8988T (cell line): ENCODE results near the gene CFAP44.
"Not testable (repeated sequence)": the region's sequence is repeated elsewhere in the genome, so short reads cannot be mapped to it uniquely, and the experiment has no call there.

Experiments used
- DNase-seq: peaks from one replicate; pipeline ENCODE4 v3.0.0; 2011

The CFAP44 gene

GRCh38 chr3:113441051-113441770 is at the start of gene CFAP44:
Gene CFAP44 (minus strand): TSS chr3:113441493. CDS start chr3:113433664, 7,829 bp downstream.
- DNase-seq, result no peak

- DNase-seq, result no peak
Measured at GRCh38 chr3:113485161-113485609, 43.9 kb upstream of the CFAP44 start.

- DNase-seq, result no peak
Measured at GRCh38 chr3:113468539-113468938, 27.2 kb upstream of the CFAP44 start.

GRCh38 chr3:113461488-113461887 is 20.2 kb upstream of the CFAP44 start:
- DNase-seq, result no peak

- not testable (repeated sequence) for DNase-seq
Measured at GRCh38 chr3:113458554-113458953, 17.3 kb upstream of the CFAP44 start.

- no peak for DNase-seq
Measured at GRCh38 chr3:113455446-113455845, 14.2 kb upstream of the CFAP44 start.

- DNase-seq, result no peak
Measured at GRCh38 chr3:113454630-113455029, 13.3 kb upstream of the CFAP44 start.

GRCh38 chr3:113454057-113454456 is 12.8 kb upstream of the CFAP44 start:
- DNase-seq, result no peak

GRCh38 chr3:113450911-113451310 is 9.6 kb upstream of the CFAP44 start:
- no peak for DNase-seq

GRCh38 chr3:113439606-113440005 is 1.7 kb downstream of the CFAP44 start:
- DNase-seq, result no peak

- no peak for DNase-seq
Measured at GRCh38 chr3:113438224-113438623, 3.1 kb downstream of the CFAP44 start.

GRCh38 chr3:113437411-113437810 is 3.9 kb downstream of the CFAP44 start:
- DNase-seq, result no peak

- no peak for DNase-seq
Measured at GRCh38 chr3:113436809-113437208, 4.5 kb downstream of the CFAP44 start.

GRCh38 chr3:113431811-113432210 is 9.5 kb downstream of the CFAP44 start:
- no peak for DNase-seq

GRCh38 chr3:113428581-113428980 is 12.7 kb downstream of the CFAP44 start:
- DNase-seq, result no peak

- no peak for DNase-seq
Measured at GRCh38 chr3:113423699-113424098, 17.6 kb downstream of the CFAP44 start.

- DNase-seq, result no peak
Measured at GRCh38 chr3:113421082-113421481, 20.2 kb downstream of the CFAP44 start.

GRCh38 chr3:113409676-113410075 is 31.6 kb downstream of the CFAP44 start:
- no peak for DNase-seq

- no peak for DNase-seq
Measured at GRCh38 chr3:113405180-113405579, 36.1 kb downstream of the CFAP44 start.

GRCh38 chr3:113404637-113405036 is 36.7 kb downstream of the CFAP44 start:
- no peak for DNase-seq
